GM19238 (cell line): ENCODE results near the gene PPP1R9A.
"Not testable (repeated sequence)": the region's sequence is repeated elsewhere in the genome, so short reads cannot be mapped to it uniquely, and the experiment has no call there.

Experiments
- DNase-seq: peaks from one replicate; pipeline ENCODE4 v3.0.0; 2011; ENCODE audit warnings: low spot score; ENCODE audit not compliant: insufficient read length

The PPP1R9A gene

DNA sequence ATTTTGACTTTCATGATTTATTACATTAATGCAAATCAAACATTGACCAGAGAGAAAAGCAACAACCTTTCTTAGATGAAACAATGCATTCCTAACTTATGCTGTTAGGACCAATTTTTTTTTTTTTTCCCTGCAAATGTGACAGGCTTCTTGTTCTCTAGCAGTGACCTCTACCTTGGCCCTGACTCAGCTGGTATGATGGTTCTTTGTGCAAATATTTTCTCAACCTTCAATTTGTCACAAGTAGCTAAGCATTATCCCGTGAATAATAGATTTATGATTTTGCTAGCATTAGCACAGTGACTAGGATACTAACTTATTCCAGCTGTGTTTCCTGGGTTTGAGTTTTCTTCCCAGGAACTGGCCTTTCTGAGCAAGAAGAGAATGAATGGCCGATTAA is 64.9 kb downstream of the PPP1R9A start:
- DNase-seq, result no peak

DNA sequence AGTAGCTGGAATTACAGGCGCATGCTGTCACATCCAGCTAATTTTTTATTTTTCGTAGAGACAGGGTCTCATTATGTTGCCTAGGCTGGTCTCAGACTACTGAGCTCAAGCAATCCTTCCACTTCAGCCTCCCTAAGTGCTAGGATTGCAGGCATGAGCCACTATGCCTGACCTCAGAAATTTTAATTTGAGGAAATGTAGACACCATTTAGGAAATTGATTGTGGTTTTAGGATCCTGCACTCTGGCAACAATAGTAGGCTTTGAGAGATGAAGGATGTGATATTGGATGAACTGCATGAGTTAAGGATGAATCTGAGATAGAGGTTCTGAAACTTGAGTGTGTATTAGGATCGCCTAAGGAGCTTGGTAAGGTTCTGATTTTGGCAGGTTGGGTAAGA is 66.5 kb downstream of the PPP1R9A start:
- no peak for DNase-seq

GRCh38 chr7:94974423-94974822 is 67.0 kb downstream of the PPP1R9A start:
- no peak for DNase-seq

- DNase-seq, result no peak
These were observed 67.9 kb downstream of the PPP1R9A start for GRCh38 chr7:94975336-94975735.

GRCh38 chr7:94980418-94981142 is 73.2 kb downstream of the PPP1R9A start:
- DNase-seq, result no peak

- no peak for DNase-seq
These were observed 88.5 kb downstream of the PPP1R9A start for GRCh38 chr7:94995921-94996320.

GRCh38 chr7:94996369-94996768 is 89.0 kb downstream of the PPP1R9A start:
- no peak for DNase-seq

DNA sequence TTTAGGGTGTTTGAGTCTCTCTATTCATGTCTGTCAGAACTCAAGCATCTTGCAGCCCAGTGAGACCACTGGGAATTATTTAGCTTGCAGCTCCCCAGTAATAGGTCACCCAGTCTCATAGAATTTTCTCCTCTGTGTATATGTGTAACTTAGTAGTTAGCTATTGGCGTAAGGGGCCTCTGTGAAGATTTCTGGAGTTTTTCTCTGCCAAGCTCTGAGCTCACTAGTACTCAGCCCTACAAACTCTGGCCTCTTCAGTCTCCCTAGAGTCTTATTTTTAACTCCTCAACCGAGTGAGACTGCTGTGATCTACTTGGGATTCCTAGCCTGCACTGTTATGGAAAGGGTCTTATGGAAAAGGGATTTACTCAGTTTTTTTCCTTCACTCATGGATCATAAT is 90.2 kb downstream of the PPP1R9A start:
- no peak for DNase-seq

GRCh38 chr7:94998266-94999068 is 91.1 kb downstream of the PPP1R9A start:
- DNase-seq, result no peak

DNA sequence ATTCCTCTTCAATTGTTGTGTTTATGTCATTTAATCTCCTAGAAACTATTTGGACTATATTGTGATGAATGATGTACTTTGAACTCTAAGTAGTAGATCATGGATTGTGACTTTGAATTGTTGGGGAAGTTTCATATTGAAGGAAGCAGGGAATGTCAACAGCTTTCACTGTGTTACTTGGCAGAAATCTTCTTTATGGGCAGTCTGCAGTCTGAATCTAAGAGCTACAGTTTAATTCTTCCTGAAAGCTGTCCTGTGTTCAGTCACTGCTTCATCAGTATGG is 91.6 kb downstream of the PPP1R9A start:
- no peak for DNase-seq

GRCh38 chr7:94999601-95000000 is 92.2 kb downstream of the PPP1R9A start:
- not testable (repeated sequence) for DNase-seq

GRCh38 chr7:95001258-95001657 is 93.9 kb downstream of the PPP1R9A start:
- DNase-seq, result no peak

DNA sequence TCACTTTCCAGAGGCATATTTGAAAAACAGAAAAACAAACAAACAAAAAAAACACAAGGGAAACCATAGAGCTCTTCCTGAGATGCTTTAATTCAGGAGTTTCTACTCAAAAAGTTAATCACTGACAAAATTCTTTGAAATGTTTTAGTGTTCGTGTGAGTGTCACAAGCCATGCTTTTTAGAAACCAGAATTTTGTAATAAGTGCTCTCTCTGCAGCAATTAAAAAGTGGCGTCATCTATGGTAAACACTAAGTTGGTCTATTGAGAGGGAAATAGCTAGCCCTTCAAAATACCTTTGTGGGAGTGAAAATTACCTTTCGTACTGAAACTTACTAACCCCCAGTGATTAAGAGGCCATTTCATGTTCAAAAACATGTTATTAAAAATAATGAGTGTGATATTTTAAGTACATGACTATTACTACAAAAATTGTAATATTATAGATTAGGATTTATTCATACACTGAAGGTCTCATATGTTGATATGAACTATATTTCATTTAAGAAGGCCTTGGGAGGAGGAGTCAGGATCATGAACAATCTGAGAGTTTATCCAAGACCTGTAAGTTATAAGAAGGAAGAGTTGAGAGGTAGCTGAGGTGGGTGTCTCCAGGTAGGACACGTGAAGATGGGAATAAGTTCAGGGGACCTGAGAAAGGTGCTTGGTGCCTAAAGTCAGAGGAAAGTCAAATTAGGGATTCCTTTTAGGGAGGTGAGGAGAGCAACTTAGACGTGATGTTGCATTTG is 94.6 kb downstream of the PPP1R9A start:
- no peak for DNase-seq

DNA sequence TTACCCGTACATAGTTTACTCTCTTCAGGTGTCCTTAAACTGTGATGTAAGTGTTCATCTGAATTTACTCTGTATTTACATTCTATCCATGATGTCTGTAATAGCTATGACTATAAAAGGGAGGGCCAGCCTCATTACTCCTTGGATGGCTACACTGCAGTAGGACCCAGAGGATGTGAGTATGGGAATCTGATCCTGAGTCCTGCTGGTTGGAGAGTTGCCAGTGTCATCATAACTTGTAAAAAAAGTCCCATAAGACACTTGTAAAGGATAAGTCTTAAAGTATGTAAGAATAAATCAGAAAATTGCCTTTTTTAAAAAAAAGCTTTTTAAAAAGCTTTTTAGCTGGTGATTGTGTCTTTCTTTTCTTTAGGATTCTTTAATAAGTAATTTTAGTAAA is 95.4 kb downstream of the PPP1R9A start:
- DNase-seq, result no peak

DNA sequence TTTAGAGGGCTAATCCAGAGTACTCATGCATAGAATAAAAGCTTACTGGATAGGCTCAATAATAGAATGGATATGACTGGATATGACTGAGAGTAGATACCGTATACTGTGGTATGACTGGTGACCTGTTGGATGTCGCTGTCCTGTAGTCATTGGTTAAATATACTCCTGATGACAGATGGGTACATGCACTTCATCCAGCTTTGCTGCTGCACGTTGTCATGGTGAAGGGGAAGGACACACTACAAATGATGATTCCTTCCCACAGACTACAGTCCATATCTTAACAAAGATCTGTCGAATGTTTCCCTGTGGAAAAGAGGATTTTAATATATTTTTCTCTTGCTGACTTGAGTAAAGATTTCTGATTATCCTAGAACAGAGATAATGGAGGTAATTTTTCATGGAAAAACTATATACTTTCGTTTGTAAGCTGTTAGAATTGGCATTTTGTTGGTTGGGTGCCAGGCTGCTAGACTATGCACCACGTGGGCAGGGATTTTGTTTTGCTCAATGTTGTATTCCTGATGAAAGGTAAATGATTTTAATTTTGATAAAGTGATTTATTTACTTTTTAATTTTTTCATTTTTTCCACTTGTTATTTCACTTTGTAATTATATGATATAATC is 97.3 kb downstream of the PPP1R9A start:
- DNase-seq, result no peak

- DNase-seq, result no peak
These were observed 98.6 kb downstream of the PPP1R9A start for GRCh38 chr7:95006010-95006409.

- not testable (repeated sequence) for DNase-seq
These were observed 101.4 kb downstream of the PPP1R9A start for GRCh38 chr7:95008773-95009172.

- no peak for DNase-seq
These were observed 103.9 kb downstream of the PPP1R9A start for GRCh38 chr7:95011146-95011928.

- no peak for DNase-seq
These were observed 104.6 kb downstream of the PPP1R9A start for GRCh38 chr7:95011995-95012394.

- no peak for DNase-seq
These were observed 110.6 kb downstream of the PPP1R9A start for GRCh38 chr7:95018021-95018420.

DNA sequence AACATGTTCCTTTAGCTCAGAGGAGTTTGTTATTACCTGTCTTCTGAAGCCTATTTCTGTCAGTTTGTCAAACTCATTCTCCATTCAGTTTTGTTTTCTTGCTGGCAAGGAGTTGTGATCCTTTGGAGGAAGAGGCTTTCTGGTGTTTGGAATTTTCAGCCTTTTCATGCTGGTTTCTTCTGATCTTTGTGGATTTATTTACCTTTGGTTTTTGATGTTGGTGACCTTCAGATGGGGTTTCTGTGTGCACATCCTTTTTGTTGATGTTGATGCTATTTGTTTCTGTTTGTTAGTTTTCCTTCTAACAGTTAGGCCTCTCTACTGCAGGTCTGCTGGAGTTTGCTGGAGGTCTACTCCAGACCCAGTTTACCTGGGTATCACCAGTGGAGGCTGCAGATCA is 118.6 kb downstream of the PPP1R9A start:
- no peak for DNase-seq
